HepG2 (cell line): Measurements from ENCODE around the gene DLST.

Experiments used
- ATF7 ChIP-seq, 2 experiments: fragments of 450-650 bp in 1 of 2; sonication (generic) in 1 of 2; formaldehyde crosslinking in 1 of 2; IDR thresholded peaks; 2 replicates each; pipeline versions ENCODE4 v1.4.0 to v1.6.1; 2016 to 2020; ENCODE audit warnings: antibody characterized with exemption in 1 of 2, mild to moderate bottlenecking in 1 of 2, missing genetic modification reagents in 1 of 2
- EED ChIP-seq: sonication (generic); formaldehyde crosslinking; IDR thresholded peaks from 2 replicates; pipeline ENCODE4 v1.5.0; 2020; ENCODE audit warnings: mild to moderate bottlenecking, missing genetic modification reagents
- NFE2L1 ChIP-seq: sonication (generic); formaldehyde crosslinking; IDR thresholded peaks from 2 replicates; pipeline ENCODE4 v1.4.0; 2020; ENCODE audit warnings: missing genetic modification reagents, mild to moderate bottlenecking, borderline replicate concordance
- PTBP1 ChIP-seq: fragments of 200-400 bp; formaldehyde crosslinking; IDR thresholded peaks from 2 replicates; pipeline ENCODE4 v1.6.1; 2018; ENCODE audit warnings: low read length, low read depth; ENCODE audit not compliant: poor library complexity, severe bottlenecking
- SMAD1 ChIP-seq: sonication (generic); formaldehyde crosslinking; IDR thresholded peaks from 2 replicates; pipeline ENCODE4 v1.4.0; 2020; ENCODE audit warnings: missing genetic modification reagents, low read depth, mild to moderate bottlenecking, borderline replicate concordance
- ZBTB21 ChIP-seq: sonication (generic); formaldehyde crosslinking; IDR thresholded peaks from 2 replicates; pipeline ENCODE4 v1.4.0; 2020; ENCODE audit warnings: missing genetic modification reagents
- ZFP36L2 ChIP-seq: sonication (generic); formaldehyde crosslinking; IDR thresholded peaks from 2 replicates; pipeline ENCODE4 v1.4.0; 2020; ENCODE audit warnings: missing genetic modification reagents
- TF ChIP-seq, protein P1 (sequence below): sonication (generic); formaldehyde crosslinking; IDR thresholded peaks from 2 replicates; pipeline ENCODE4 v1.5.0; 2020; ENCODE audit warnings: mild to moderate bottlenecking, missing genetic modification reagents, moderate library complexity

DNA sequence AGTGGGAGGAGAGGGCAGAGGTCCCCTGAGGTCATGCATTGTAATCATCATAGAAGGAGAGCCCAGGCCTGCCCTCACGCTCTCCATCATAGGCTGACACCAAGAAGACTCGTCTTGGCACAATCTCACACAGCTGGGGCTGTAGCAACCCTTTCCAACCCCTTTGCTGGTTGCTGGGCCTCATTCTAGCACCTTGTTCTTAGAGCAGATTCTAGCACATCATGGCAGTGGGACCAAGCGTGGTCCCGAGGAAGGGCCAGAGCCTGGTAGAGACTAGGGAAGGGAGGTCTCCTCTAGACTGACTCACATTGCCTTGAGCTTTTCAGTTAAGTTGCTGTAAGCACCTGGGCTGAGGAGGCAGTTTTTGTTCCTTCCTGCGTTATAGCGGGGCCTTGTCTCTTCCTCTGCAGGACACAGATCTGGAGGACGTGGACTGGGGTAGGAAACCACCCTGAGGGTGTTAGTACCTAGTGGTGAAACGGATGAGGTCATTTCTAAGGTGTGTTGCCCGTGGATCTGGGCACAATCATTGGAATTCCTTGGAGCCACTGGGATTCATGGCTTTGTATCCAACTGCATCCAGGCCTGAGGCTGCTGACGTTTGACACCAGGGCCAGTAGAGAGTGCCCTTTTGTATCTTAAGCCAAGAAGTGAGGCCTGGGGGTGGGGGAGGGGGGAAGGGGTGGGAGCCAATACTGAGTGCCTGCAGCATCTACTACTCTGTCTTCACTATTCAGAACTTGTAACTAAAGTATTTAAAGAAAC lies 21.4 kb downstream of the DLST start:
- TF ChIP-seq PTBP1 (no peak), SMAD1 (no peak), ATF7 (IDR thresholded peaks at IDR 0.05) (peak; percentile 32), ATF7 (CRISPR knock-in tag; IDR thresholded peaks at IDR 0.05) (no peak), ZBTB21 (CRISPR knock-in tag) (no peak), EED (no peak), NFE2L1 (CRISPR knock-in tag) (no peak), ZFP36L2 (CRISPR knock-in tag) (no peak)
- TF ChIP-seq, protein P1, sequence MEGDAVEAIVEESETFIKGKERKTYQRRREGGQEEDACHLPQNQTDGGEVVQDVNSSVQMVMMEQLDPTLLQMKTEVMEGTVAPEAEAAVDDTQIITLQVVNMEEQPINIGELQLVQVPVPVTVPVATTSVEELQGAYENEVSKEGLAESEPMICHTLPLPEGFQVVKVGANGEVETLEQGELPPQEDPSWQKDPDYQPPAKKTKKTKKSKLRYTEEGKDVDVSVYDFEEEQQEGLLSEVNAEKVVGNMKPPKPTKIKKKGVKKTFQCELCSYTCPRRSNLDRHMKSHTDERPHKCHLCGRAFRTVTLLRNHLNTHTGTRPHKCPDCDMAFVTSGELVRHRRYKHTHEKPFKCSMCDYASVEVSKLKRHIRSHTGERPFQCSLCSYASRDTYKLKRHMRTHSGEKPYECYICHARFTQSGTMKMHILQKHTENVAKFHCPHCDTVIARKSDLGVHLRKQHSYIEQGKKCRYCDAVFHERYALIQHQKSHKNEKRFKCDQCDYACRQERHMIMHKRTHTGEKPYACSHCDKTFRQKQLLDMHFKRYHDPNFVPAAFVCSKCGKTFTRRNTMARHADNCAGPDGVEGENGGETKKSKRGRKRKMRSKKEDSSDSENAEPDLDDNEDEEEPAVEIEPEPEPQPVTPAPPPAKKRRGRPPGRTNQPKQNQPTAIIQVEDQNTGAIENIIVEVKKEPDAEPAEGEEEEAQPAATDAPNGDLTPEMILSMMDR: no peak
